ENCODE results near the gene FLYWCH2. TPM values are rescaled to one million over a fixed set of nuclear protein-coding genes. Genes with fewer than 3 reads are reported as not detected.
"Not testable (repeated sequence)": the region's sequence is repeated elsewhere in the genome, so short reads cannot be mapped to it uniquely, and the experiment has no call there.

The FLYWCH2 gene
- total RNA-seq, 1 experiment from 2014 or later = 33.7 TPM

GRCh38 chr16:2943716-2944115, 60.7 kb downstream of the FLYWCH2 start:
- BruUV-seq (replicated peaks); POLR2A ChIA-PET; H3K9me3 ChIP-seq (ENCODE audit: control insufficient read depth in 1 of 2, insufficient read depth in 1 of 2, low read depth in 1 of 2, low read length in 2 of 2); DNase-seq (ENCODE audit: low read depth, low spot score); H3K27me3 ChIP-seq (ENCODE audit: insufficient read depth, low read length); H3K27ac ChIP-seq (ENCODE audit: low read depth, low read length); CTCF ChIA-PET; H3K4me2 ChIP-seq (ENCODE audit: low read length); H3K4me1 ChIP-seq (ENCODE audit: control insufficient read depth in 1 of 2, insufficient read depth in 2 of 2, low read length in 2 of 2); ATAC-seq; H3K4me3 ChIP-seq (replicated peaks in 1 of 2; ENCODE audit: low read depth in 1 of 2, low read length in 2 of 2); H3K79me2 ChIP-seq (ENCODE audit: insufficient read depth, low read length); intact Hi-C loops (cut with micrococcal nuclease); H3K9ac ChIP-seq (ENCODE audit: low read length); H2AFZ ChIP-seq (ENCODE audit: low read depth, low read length, poor library complexity, severe bottlenecking); H3K9me2 ChIP-seq (ENCODE audit: insufficient read depth); H4K20me1 ChIP-seq (ENCODE audit: insufficient read depth): not testable (repeated sequence)
- H3K36me3 ChIP-seq (ENCODE audit: control insufficient read depth in 1 of 2, insufficient read depth in 2 of 2, low read length in 2 of 2) = peaks cover 16 to 26% of the 10 kb centered on the region in 2 experiments
- RAD21 ChIA-PET (ENCODE audit: low non-redundant PET in 1 of 2, low total read pairs in 2 of 2, uncharacterized antibody in 2 of 2, unreplicated experiment in 2 of 2) = interaction anchor here in 1 of 2 experiments (0.7 kb wide), 1 partner anchor 41 kb away, joined by 4 read pairs; no protein-coding TSS in a partner anchor

- H3K4me2 ChIP-seq (ENCODE audit: low read length) = no peak overlapping the region
- H3K9me2 ChIP-seq (ENCODE audit: insufficient read depth) = no peaks in the 10 kb centered on the region
- TF ChIP-seq SP1 (IDR thresholded peaks at IDR 0.05; ENCODE audit: low read depth) (no peak), EZH2phosphoT487 (IDR thresholded peaks at IDR 0.05; ENCODE audit: borderline replicate concordance) (no peak), REST (IDR thresholded peaks at IDR 0.05; ENCODE audit: low read depth) (no peak), EZH2 (IDR thresholded peaks at IDR 0.05) (no peak), MAX (IDR thresholded peaks at IDR 0.05) (no peak), YY1 (IDR thresholded peaks at IDR 0.05; ENCODE audit: extremely low read depth, insufficient replicate concordance, low read depth, low read length) (no peak), SRF (IDR thresholded peaks at IDR 0.05; ENCODE audit: low read depth) (no peak), JUND (IDR thresholded peaks at IDR 0.05) (no peak), CEBPB (IDR thresholded peaks at IDR 0.05; ENCODE audit: low read depth) (no peak), ELF1 (IDR thresholded peaks at IDR 0.05; ENCODE audit: borderline replicate concordance, low read depth) (no peak), FOSL1 (IDR thresholded peaks at IDR 0.05; ENCODE audit: low read depth) (no peak), CBX3 (IDR thresholded peaks at IDR 0.05; ENCODE audit: low read depth) (no peak), EGR1 (IDR thresholded peaks at IDR 0.05; ENCODE audit: low read depth) (no peak), SIN3A (IDR thresholded peaks at IDR 0.05; ENCODE audit: low read depth) (no peak), ZFX (IDR thresholded peaks at IDR 0.05) (no peak), POLR2AphosphoS5 (IDR thresholded peaks at IDR 0.05; ENCODE audit: low read depth, low read length) (no peak)
- no peak overlapping the region for H3K9ac ChIP-seq (ENCODE audit: low read length)
- H4K20me1 ChIP-seq (ENCODE audit: insufficient read depth) = no peaks in the 10 kb centered on the region
- ATAC-seq (no peak), DNase-seq (ENCODE audit: low read depth, low spot score) (no peak)
- no peaks in the 10 kb centered on the region for H3K79me2 ChIP-seq (ENCODE audit: insufficient read depth, low read length)
- POLR2A ChIA-PET = no interaction called here
- H3K36me3 ChIP-seq (ENCODE audit: control insufficient read depth in 1 of 2, insufficient read depth in 2 of 2, low read length in 2 of 2) = peaks cover 0 to 12% of the 10 kb centered on the region in 2 experiments; a peak in 3 of 4 replicates
- no peaks in the 10 kb centered on the region for H3K4me1 ChIP-seq (ENCODE audit: control insufficient read depth in 1 of 2, insufficient read depth in 2 of 2, low read length in 2 of 2)
- H2AFZ ChIP-seq (ENCODE audit: low read depth, low read length, poor library complexity, severe bottlenecking) = no peak overlapping the region
- RAD21 ChIA-PET (ENCODE audit: low non-redundant PET in 1 of 2, low total read pairs in 2 of 2, uncharacterized antibody in 2 of 2, unreplicated experiment in 2 of 2) = no interaction called here
- no peaks in the 10 kb centered on the region for H3K9me3 ChIP-seq (ENCODE audit: control insufficient read depth in 1 of 2, insufficient read depth in 1 of 2, low read depth in 1 of 2, low read length in 2 of 2)
- intact Hi-C loops (cut with micrococcal nuclease) = no loop called here
- no peak overlapping the region for H3K27ac ChIP-seq (ENCODE audit: low read depth, low read length)
- no TSS peak for BruUV-seq (replicated peaks)
- H3K4me3 ChIP-seq (replicated peaks in 1 of 2; ENCODE audit: low read depth in 1 of 2, low read length in 2 of 2) = no peak overlapping the region
- CTCF ChIA-PET = no interaction called here
- no peaks in the 10 kb centered on the region for H3K27me3 ChIP-seq (ENCODE audit: insufficient read depth, low read length)
Observed at GRCh38 chr16:2946649-2947048, 63.6 kb downstream of the FLYWCH2 start.
